Activated gamma-delta T cell treated with Interleukin-2 at 50 U/mL for 16 hours (primary cell): ENCODE measurements around the gene SPEF1.

Source experiments
- DNase-seq: peaks from one replicate; pipeline ENCODE4 v3.0.0-alpha.2; 2020

Gene SPEF1

DNA sequence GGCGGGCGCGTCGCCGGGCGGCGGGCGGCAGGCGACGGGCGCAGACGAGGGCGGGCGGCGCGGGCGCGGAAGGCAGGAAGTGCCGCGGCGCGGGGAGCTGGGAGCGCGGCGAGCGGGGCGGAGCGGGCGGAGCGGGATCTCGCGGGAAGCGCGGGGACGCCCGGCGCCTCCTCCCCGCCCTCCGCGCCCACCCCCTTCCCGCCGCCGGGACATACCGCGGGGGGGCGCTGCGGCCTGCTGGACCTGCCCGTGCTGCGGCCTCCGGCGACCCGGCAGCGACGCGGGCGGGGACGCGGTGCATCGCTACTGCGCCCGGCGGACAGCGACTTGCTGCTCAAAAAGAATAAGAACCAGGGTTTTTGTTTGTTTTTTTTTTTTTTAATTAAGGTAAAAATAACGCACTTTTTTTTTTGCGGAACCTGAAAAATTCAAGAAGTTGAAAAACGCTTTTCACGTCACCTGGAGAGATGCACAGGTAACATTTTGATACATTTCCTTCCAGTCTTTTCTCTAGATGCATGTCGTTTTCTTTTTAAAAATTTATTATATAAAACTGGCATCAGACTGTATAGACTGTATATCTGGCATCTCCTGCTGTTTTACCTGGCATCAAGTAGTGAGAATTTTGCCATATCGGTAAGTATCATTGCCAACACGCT is 5.5 kb upstream of the SPEF1 start, which contains the start of gene CENPB:
Gene CENPB, minus strand, starts transcription at position 76 of the 659 bp plus-strand sequence. CDS start 257 bp downstream, outside the sequence.
- peak; percentile 90 for DNase-seq

DNA sequence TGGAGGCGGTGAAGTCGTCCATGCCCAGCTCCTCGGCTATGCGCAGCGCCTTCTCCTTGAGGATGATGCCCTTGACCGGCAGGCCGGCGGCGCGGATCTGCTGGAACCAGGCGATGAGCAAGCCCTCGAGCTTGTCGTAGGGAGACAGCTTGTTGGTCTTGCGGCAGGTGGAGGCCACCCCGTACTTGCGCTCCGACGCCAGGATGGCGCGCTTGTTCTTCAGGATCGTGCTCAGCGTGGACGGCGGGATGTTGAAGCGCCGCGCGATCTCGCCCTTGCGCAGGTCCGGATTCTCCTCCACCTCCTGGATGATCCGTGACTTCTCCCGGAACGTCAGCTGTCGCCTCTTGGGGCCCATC is 4.9 kb upstream of the SPEF1 start:
- no peak for DNase-seq

GRCh38 chr20:3785240-3786125 is 4.2 kb upstream of the SPEF1 start:
- no peak for DNase-seq

DNA sequence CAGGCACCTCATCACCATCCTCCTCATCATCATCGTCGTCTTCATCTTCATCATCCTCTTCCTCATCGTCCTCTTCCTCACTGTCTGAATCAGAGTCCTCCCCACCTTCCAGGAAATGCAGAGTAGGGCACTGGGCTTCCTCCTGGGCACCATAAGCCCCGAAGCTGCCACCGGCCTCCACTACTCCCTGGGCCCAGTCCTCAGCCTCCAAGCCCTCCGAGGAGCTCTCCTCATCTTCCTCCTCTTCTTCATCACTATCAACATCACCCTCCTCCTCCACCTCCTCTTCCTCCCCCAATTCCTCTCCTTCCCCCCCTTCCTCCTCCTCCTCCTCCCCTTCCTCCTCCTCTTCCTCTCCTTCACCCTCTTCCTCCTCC is 3.6 kb upstream of the SPEF1 start:
- no peak for DNase-seq

GRCh38 chr20:3784216-3784853 is 3.1 kb upstream of the SPEF1 start:
- no peak for DNase-seq

GRCh38 chr20:3783511-3784195 is 2.4 kb upstream of the SPEF1 start:
- no peak for DNase-seq

- no peak for DNase-seq
These were observed 1.8 kb upstream of the SPEF1 start for GRCh38 chr20:3783068-3783489.

- DNase-seq, result no peak
These were observed 1.3 kb upstream of the SPEF1 start for GRCh38 chr20:3782597-3782996.

DNA sequence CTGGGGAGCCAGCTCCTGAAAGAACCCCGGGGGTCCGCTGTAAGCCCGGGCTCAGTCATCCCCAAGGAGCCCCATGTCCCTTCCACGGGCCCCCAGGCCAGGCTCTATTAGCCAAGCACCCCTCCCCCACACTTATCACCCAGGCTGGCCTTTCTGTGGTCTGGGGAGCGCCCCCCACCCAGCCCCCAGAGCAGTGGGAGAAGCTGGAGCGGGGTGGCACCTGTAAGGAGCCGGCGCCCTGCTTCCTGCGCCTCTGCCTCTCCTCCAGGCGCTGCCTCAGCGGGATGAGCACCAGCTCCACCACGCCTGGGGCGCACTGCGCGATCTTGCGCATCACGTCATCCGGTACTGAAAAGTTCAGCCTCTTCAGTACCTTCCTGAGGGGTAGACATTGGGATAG is 2.3 kb downstream of the SPEF1 start:
- no peak for DNase-seq

DNA sequence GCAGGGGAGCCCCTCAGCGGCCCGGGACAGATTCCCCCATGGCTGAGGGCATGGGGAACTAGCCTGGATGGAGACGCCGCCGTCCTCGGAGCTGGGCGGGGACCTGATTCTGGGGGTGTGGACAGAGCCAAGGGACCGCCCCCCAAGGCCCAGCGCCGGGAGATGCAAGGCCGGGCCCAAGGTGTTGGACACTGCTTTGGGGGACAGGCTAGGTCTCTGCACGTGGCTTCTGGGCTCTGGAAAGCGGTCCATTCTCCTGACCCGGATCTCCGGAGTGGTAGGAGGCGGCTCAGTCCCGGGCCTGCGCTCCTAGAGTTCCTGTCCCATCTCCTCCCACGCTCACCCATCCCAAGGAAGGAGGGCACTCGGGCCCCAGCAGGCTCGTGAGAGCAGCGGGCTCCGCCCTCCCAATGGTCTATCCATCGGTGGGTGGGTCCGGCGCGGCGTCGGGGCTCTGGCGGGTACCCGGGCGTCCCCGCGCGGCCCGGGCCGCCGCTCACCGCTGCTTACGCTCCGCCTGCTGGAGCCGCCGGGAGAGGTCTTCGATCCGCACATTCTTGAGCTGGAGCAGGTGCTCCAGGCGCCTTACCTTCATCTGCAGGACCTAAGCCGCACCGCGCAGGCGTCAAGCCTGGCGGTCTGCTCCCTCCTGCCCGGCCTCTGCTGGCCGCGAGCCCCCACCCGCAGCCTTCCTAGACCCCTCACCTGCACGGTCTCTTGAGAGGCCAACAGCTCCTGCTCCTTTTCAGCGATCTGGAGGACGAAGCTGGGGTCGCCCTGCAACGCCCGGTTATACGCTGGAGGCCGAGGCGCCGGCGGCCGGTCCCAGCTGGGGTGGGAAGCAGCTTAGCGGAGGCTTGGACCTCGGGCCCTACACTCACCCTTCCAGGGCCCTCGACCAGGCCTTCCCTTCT is 3.3 kb downstream of the SPEF1 start:
- DNase-seq, result peak; percentile 44

- DNase-seq, result no peak
These were observed 3.9 kb downstream of the SPEF1 start for GRCh38 chr20:3777381-3777715.

DNA sequence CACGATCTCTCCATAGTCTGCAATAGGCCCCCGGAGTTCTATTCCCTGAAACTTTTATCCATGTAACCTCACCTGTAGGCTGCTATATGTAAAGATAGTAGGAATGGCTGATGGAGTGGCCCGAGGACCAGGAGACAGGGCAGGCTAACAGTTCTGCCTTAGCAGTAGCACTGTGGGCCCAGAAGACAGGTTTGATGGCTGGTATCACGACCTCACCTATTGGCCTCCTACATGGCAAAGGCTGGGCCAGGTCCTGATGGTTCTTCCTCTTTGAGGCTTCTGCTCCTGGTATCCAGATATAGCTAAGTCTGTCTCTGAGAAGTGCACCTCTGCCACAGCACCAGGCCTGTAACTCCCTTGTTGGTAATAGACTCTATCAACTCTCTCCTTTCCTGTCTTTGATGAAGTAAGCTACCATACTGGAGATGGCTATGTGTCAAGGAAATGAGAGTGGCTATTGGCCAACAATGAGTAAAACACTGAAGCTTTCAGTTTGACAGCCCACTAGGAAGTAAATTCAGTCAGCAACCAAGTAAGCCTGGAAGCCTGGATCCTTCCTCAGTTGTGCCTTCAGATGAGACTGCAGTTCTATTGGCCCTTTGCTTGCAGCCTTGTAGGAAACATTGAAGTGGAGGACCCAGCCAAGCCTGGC is 5.7 kb downstream of the SPEF1 start:
- DNase-seq, result no peak

GRCh38 chr20:3771552-3772058 is 9.6 kb downstream of the SPEF1 start:
- DNase-seq, result no peak

GRCh38 chr20:3768342-3769130 is 12.7 kb downstream of the SPEF1 start:
- DNase-seq, result peak; percentile 79

DNA sequence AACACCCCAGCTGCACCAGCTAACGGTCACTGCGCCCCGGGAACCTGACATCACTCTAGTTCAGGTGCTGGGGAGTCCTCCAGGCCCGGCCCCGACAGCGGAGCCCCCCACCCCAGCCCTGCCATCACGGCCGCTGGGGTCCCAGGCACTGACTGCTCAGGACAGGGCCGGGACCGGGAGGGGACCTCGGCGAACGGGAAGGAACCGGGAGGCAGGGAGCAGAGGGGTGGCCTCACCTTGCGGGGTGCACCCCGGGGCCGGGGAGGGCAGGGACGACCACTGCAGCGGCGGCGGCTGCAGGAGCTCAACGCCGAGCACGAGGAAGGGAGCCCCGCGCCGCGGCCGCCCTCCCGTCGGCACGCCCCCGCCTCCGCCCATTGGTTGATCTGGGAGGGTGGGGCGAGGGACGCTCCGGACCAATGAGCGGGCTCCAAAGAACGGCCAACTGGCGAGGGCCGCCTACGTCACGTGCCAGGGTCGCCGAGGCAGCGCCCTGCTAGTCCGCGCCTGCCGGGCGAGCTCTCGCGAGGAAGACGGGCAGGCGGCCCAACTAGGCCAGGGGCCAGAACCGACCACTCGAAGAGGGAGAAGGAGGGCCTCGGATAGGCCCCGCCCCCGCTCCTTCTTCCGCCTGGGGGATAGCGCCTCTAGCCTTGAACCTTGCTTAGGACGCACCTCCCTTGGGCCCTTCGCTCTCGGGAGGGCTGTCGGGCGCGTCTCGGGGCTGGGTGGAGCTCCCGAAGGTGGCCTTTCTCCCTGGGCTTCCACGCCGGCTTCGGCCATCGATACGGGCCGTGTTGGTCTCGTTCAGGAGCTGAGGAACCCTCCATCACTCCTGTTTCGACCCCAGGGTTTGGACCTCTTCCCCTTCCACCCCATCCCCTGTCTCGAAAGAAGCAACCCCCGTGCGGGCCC is 13.6 kb downstream of the SPEF1 start, which contains the start of gene ADISSP:
Gene ADISSP, minus strand, starts transcription at position 327 of the 915 bp plus-strand sequence. CDS start 7,653 bp downstream, outside the sequence.
- DNase-seq, result peak; percentile 94

- DNase-seq, result no peak
These were observed 14.2 kb downstream of the SPEF1 start for GRCh38 chr20:3767110-3767426.

GRCh38 chr20:3766422-3767109 is 14.7 kb downstream of the SPEF1 start:
- no peak for DNase-seq

DNA sequence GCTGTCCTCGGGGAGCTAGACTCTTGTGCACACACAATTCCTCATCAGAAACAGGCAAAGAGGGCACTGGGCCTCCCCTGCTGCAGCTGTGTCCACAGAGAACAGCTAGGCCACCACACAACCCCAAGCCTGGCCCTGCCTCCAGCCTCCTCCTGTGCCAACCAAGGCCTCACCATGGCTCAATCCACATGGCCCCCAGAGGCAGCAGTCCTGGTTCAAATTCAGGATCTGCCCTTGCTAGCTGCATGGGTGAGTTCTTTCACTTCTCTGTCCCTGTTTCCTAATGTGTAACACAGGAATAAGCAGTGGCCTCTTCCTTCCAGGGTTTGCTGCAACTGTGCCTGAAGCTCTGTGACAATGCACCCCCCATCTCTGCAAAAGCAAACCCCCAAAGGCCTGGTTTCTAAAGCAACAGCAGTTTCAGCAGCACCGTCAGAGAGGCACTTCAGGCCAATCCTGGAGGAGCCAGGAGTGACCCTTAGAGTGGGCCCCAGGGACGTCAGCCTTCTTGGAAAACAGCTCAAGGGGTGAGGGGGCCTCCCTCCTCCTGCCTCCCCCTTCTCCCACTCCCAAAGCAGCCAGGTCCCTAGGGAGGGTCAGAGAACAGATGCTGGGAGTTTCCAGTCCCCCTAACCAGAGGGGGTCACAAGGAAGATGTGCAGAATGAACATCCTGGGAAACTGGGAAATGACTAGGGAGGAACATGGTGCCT is 15.9 kb downstream of the SPEF1 start:
- no peak for DNase-seq
